Endothelial cell of umbilical vein (primary cell): ENCODE measurements around the gene TRMT2B. TPM values are rescaled to one million over a fixed set of nuclear protein-coding genes. Genes with fewer than 3 reads are reported as not detected.

Experiments
- BruUV-seq: library from RNA; stranded (reverse); fragments of 400-500 nt; replicated peaks from 2 replicates; lab custom pipeline; 2021; lab: Mats Ljungman, UMichigan
- CTCF ChIA-PET: fragments of 300-600, 350-600 bp; sonication (Branson Sonifier 250); formaldehyde crosslinking; loops from one replicate; lab custom pipeline; 2021; ENCODE audit warnings: antibody characterized with exemption, inconsistent platforms; lab: Charles Lee
- POLR2A ChIA-PET: fragments of 300-600, 350-600 bp; sonication (Branson Sonifier 250); formaldehyde crosslinking; loops from one replicate; lab custom pipeline; 2021; ENCODE audit warnings: antibody characterized with exemption, inconsistent platforms; lab: Charles Lee
- DNase-seq: peaks from one replicate; pipeline ENCODE4 v3.0.0-alpha.2; 2011; ENCODE audit warnings: low read depth, low spot score
- FAIRE-seq: peaks from 2 replicates; lab custom pipeline; 2011; peaks lifted over from hg19 to GRCh38; lab: Jason Lieb, UNC
- H2AFZ ChIP-seq: 2 replicates; pipeline ENCODE4 v1.6.0; 2012; ENCODE audit warnings: low read depth, low read length, control low read depth, inconsistent platforms
- H3K27ac ChIP-seq: 2 replicates; pipeline ENCODE4 v1.5.1; 2011; ENCODE audit warnings: low read depth, mild to moderate bottlenecking, control low read depth, low read length, moderate library complexity; ENCODE audit not compliant: insufficient read depth
- H3K27me3 ChIP-seq, 2 experiments: 2 replicates each; pipeline versions ENCODE4 v1.6.0 to v1.6.1; 2011; ENCODE audit warnings: low read length in 2 of 2, mixed read lengths in 1 of 2; ENCODE audit not compliant: control insufficient read depth in 2 of 2, insufficient read depth in 2 of 2
- H3K36me3 ChIP-seq, 2 experiments: 2 replicates in 1 of 2; 3 replicates in 1 of 2; pipeline ENCODE4 v1.5.1; 2011; ENCODE audit warnings: low read length in 2 of 2, mild to moderate bottlenecking in 1 of 2, moderate library complexity in 1 of 2; ENCODE audit not compliant: control insufficient read depth in 2 of 2, insufficient read depth in 2 of 2; ENCODE audit errors: extremely low read depth in 1 of 2
- H3K4me1 ChIP-seq: 3 replicates; pipeline ENCODE4 v1.5.1; 2011; ENCODE audit warnings: mild to moderate bottlenecking, low read length; ENCODE audit not compliant: control insufficient read depth, insufficient read depth; ENCODE audit errors: extremely low read depth
- H3K4me2 ChIP-seq: 2 replicates; pipeline ENCODE4 v1.6.1; 2011; ENCODE audit warnings: low read length, control low read depth, mixed read lengths; ENCODE audit not compliant: insufficient read depth
- H3K4me3 ChIP-seq, 3 experiments: fragments of 200-600 bp in 1 of 3; sonication (generic), shearing (Covaris generic) in 1 of 3; replicated peaks in 1 of 3; 2 replicates each; pipeline ENCODE4 v1.5.1; 2011 to 2016; ENCODE audit warnings: control low read depth in 3 of 3, low read length in 3 of 3, mild to moderate bottlenecking in 2 of 3, inconsistent platforms in 1 of 3, low read depth in 1 of 3, moderate library complexity in 1 of 3; ENCODE audit not compliant: insufficient read depth in 1 of 3
- H3K79me2 ChIP-seq: 2 replicates; pipeline ENCODE4 v1.6.0; 2012; ENCODE audit warnings: low read length, inconsistent platforms; ENCODE audit not compliant: control insufficient read depth, insufficient read depth
- H3K9ac ChIP-seq: replicated peaks from 2 replicates; pipeline ENCODE3; 2011; ENCODE audit warnings: low read length, control low read depth; ENCODE audit not compliant: insufficient read depth; ENCODE audit errors: extremely low read depth
- H3K9me1 ChIP-seq: replicated peaks from 3 replicates; pipeline ENCODE4 v1.6.0; 2011; ENCODE audit warnings: mild to moderate bottlenecking, low read length; ENCODE audit not compliant: control insufficient read depth, insufficient read depth; ENCODE audit errors: extremely low read depth
- H3K9me3 ChIP-seq: replicated peaks from 2 replicates; pipeline ENCODE4 v1.5.1; 2012; ENCODE audit warnings: low read length, inconsistent platforms; ENCODE audit not compliant: control insufficient read depth, insufficient read depth
- H4K20me1 ChIP-seq: replicated peaks from 2 replicates; pipeline ENCODE3; 2011; ENCODE audit warnings: mild to moderate bottlenecking, low read length; ENCODE audit not compliant: control insufficient read depth, insufficient read depth; ENCODE audit errors: extremely low read depth
- CTCF ChIP-seq, 2 donors: IDR thresholded peaks; 1 replicate in 1 of 2; 2 replicates in 1 of 2; pipeline ENCODE4 v1.5.1; 2011; ENCODE audit warnings: low read length in 2 of 2, mild to moderate bottlenecking in 2 of 2, moderate library complexity in 2 of 2, control low read depth in 1 of 2, inconsistent platforms in 1 of 2, low read depth in 1 of 2; ENCODE audit not compliant: insufficient read depth in 1 of 2; ENCODE audit errors: extremely low read depth in 1 of 2
- EZH2 ChIP-seq: IDR thresholded peaks from 2 replicates; pipeline ENCODE4 v1.6.1; 2012; ENCODE audit warnings: borderline replicate concordance, low read depth, mild to moderate bottlenecking, moderate library complexity, low read length, inconsistent platforms; ENCODE audit not compliant: severe bottlenecking
- FOS ChIP-seq: IDR thresholded peaks from 2 replicates; pipeline ENCODE4 v1.6.1; 2011; ENCODE audit warnings: mild to moderate bottlenecking, low read length, moderate library complexity, borderline replicate concordance; ENCODE audit not compliant: insufficient read depth
- GATA2 ChIP-seq: IDR thresholded peaks from 2 replicates; pipeline ENCODE4 v1.7.0; 2011; ENCODE audit warnings: low read depth, mild to moderate bottlenecking, moderate library complexity, mixed read lengths, low read length; ENCODE audit not compliant: insufficient read length, insufficient read depth
- JUN ChIP-seq: IDR thresholded peaks from 2 replicates; pipeline ENCODE4 v1.6.1; 2011; ENCODE audit warnings: borderline replicate concordance, low read depth; ENCODE audit not compliant: insufficient read length, insufficient read depth
- MAX ChIP-seq: IDR thresholded peaks from 2 replicates; pipeline ENCODE4 v1.6.1; 2011; ENCODE audit not compliant: insufficient read depth, insufficient read length
- MYC ChIP-seq: IDR thresholded peaks from one replicate; pipeline ENCODE4 v1.6.1; 2011; ENCODE audit warnings: mild to moderate bottlenecking, low read depth, low read length
- POLR2A ChIP-seq: IDR thresholded peaks from 2 replicates; pipeline ENCODE4 v1.6.1; 2012; ENCODE audit warnings: low read depth, mild to moderate bottlenecking, control low read depth, low read length
- POLR2AphosphoS5 ChIP-seq: IDR thresholded peaks from 2 replicates; pipeline ENCODE4 v1.6.1; 2012; ENCODE audit warnings: low read depth, mild to moderate bottlenecking, control low read depth, low read length, moderate library complexity; ENCODE audit not compliant: insufficient read depth
- dilution Hi-C: fragments of 300-500 bp; cut with MboI; formaldehyde crosslinking; loops from one replicate; pipeline ENCODE4 v1.15.0; 2019; ENCODE audit warnings: low sequenced_read_pairs; ENCODE audit not compliant: extremely low pct_ligation_motif_present
- intact Hi-C: fragments of 100-400 bp; cut with micrococcal nuclease; formaldehyde crosslinking; loops from one replicate; pipeline ENCODE4 v1.10.0; 2022
- polyA plus RNA-seq, 4 experiments: library from polyadenylated mRNA; depleted of rRNA in 3 of 4; stranded (reverse) in 3 of 4; unstranded in 1 of 4; fragments of >200 nt; gene quantifications; 2 replicates each; pipeline versions ENCODE4 v1.2.1 to v1.2.3, GENCODE V29; 2011 to 2012; ENCODE audit warnings: missing spikeins in 1 of 4
- total RNA-seq: library from RNA; stranded (reverse); gene quantifications from 2 replicates; pipeline ENCODE4 v1.2.3, GENCODE V29; 2021

The TRMT2B gene
- total and polyA plus RNA-seq, 2 donors (not counting 3 experiments of a cell fraction or from before 2014, with no cell fraction given) = 18.3 to 21.3 TPM

- H4K20me1 ChIP-seq = no peaks in the 10 kb centered on the region
- no peaks in the 10 kb centered on the region for H3K36me3 ChIP-seq
- no peak overlapping the region for H3K4me2 ChIP-seq
- no peak overlapping the region for H3K27ac ChIP-seq
- ChIA-PET POLR2A (no interaction called here), CTCF (no interaction called here)
- no peak for TF ChIP-seq POLR2AphosphoS5
- TF ChIP-seq JUN = no peak
- TF ChIP-seq FOS = no peak
- TF ChIP-seq CTCF (IDR thresholded peaks at IDR 0.05; ENCODE audit: extremely low read depth in 1 of 2, insufficient read depth in 1 of 2, low read depth in 1 of 2, low read length in 2 of 2) = no peak
- TF ChIP-seq GATA2 = no peak
- TF ChIP-seq POLR2A = no peak
- no peak for TF ChIP-seq EZH2
- TF ChIP-seq MAX = no peak
- no peak for TF ChIP-seq MYC
- H3K9me3 ChIP-seq = no peaks in the 10 kb centered on the region
- DNase-seq (no peak), FAIRE-seq (no peak)
- no peaks in the 10 kb centered on the region for H3K79me2 ChIP-seq
- H2AFZ ChIP-seq = no peak overlapping the region
- H3K4me3 ChIP-seq = no peak overlapping the region
- no peak overlapping the region for H3K9ac ChIP-seq
- H3K9me1 ChIP-seq = no peaks in the 10 kb centered on the region
- peaks cover 3% of the 10 kb centered on the region for H3K4me1 ChIP-seq
- no TSS peak for BruUV-seq
- no peaks in the 10 kb centered on the region for H3K27me3 ChIP-seq
- dilution Hi-C loops = no loop called here
- intact Hi-C loops = no loop called here
These were observed 29.3 kb upstream of the TRMT2B start for GRCh38 chrX:101081231-101081630.
